Measurements from ENCODE around the gene SPART. TPM values are rescaled to one million over a fixed set of nuclear protein-coding genes. Genes with fewer than 3 reads are reported as not detected.
A peak's percentile ranks its signal among the peaks of the same experiment; 100 is the strongest.
"Not testable (repeated sequence)": the region's sequence is repeated elsewhere in the genome, so short reads cannot be mapped to it uniquely, and the experiment has no call there.

Gene SPART
- total RNA-seq, 1 donor from 2014 or later = 153 TPM

- DNase-seq (ENCODE audit: low read depth) = no peak
These were observed 22.8 kb downstream of the SPART start for GRCh38 chr13:36323408-36323807.

GRCh38 chr13:36319793-36320192, 26.4 kb downstream of the SPART start:
- DNase-seq (ENCODE audit: low read depth) = not testable (repeated sequence)

DNA sequence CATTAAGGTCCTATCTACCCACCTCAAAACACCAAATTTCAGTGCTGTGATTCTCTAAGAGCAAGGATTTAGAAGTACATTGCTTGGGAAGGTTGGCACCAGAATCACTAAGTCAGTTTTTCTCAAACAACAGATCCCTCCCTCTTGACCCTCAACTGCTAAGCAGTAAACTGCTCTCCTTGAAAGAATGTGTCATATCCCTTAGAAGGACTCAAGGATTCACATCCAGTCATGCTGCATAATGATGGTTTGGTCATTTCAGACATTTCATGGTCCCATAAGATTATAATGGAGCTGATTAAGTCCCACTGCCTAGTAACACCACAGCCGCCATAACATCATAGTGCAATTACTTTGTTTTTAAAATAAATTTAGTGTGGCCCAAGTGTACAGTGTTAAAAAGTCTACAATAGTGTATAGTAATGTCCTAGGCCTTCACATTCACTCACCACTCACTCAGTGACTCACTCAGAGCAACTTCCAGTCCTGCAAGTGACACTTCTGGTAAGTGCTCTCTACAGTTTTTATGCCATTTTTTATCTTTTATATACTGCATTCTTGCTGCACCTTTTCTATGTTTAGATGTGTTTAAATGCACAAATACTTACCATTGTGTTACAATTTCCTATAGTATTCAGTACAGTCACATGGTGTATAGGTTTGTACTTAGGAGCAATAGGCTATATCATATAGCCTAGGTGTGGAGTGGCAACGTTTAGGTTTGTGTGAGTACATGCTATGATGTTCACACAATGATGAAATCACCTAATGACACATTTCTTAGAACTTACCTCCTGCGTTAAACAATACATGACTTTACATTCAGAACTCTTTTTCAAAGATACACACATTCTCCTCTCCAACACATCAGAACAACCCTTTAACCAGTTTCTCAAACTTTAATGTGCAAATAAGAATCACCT, 32.9 kb downstream of the SPART start:
- DNase-seq (ENCODE audit: low read depth) = no peak

- DNase-seq (ENCODE audit: low read depth) = peak; percentile 50
These were observed 35.6 kb downstream of the SPART start for GRCh38 chr13:36310417-36311108.

DNA sequence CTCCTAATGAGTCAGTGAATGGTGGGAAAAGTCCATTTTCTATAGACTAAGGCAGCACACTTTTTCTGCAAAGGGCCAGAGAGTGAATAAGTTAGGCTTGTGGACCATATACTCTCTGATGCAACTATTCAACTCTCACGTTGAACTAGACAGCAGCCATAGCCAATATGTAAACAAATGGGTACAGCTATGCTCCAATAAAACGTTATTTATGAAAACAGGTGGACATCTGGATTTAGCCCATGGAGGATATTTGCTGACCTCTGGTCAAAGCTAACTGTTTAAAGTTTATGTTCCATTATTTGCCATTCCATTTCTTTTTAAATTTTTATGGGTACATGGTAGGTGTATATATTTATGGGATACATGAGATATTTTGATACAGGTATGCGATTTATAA, 43.9 kb downstream of the SPART start:
- DNase-seq (ENCODE audit: low read depth) = no peak

GRCh38 chr13:36299469-36299868, 46.7 kb downstream of the SPART start:
- not testable (repeated sequence) for DNase-seq (ENCODE audit: low read depth)

DNA sequence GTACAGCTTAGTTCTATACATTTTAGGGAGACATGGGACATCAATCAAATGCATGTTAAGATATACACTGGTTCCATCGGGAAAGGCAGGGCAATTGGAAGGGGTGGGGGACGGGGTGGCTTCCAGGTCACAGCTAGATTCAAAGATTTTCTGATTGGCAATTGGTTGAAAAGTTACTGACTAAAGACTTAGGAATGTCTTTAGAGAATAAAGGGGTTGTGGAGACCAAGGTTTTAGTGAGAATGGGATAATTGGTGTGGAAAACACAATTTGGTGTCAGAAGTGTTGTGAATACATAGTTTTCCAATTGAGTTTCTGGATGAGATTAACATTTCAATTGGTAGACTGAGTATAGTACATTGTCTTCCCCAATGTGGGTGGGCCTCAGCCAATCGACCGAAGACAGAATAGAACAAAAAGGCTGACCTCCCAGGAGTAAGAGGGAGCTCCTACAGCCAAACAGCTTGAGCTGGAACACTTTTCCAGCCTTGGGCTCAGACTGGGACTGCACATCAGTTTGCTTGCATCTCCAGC, 47.6 kb downstream of the SPART start:
- peak; percentile 24 for DNase-seq (ENCODE audit: low read depth)

DNA sequence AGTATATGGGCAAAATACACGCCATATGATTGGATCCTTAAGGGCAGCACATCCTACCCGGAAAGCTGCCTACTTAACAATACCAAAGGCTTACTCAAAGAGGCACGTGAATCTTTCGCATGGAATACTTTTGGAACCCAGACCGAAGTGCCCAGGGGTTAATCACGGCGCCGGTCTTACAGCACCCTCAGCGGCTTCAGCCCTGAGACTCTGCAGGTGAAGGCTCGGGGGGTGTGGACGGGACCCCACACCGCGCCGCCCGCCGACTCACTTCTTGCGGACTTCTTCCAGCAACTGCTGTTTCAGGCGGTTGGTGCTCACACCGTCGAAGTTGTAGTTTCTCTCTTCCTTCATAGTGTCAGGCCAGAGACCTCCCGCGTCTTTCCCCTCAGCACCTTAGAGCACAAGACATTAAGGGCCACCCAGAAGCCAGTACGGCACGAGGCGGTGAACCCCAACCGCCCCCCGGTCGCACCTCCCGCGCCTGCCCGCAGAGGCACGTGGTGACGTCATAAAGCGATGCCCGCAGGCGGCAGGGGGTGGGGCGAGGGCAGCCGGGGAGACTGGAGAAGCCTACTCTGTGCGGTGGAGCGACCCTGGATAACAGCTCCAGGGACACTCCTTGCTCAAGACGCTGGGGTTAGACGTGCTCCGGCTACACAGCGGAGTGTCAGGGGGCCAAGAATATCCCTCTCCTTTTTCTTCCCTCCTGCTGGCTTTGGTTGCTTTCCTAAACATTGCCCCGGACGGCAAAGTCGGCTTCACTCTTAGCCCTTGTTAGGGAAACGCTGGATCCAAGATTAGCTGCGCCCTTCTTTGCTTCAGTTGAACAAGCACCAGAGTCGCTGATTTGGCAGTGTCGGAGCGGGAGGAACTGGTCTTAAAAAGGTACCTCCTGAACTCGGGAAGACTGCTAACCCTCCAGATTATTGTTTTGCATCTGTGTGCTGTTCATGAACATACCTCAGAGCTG, 48.5 kb downstream of the SPART start, which contains the start of gene CCDC169:
CCDC169 (minus strand) TSS at position 449 of the 973 bp plus-strand sequence; CDS start at position 354, 95 bp downstream.
- peak; percentile 88 for DNase-seq (ENCODE audit: low read depth)

- no peak for DNase-seq (ENCODE audit: low read depth)
These were observed 52.1 kb downstream of the SPART start for GRCh38 chr13:36294096-36294495.

DNA sequence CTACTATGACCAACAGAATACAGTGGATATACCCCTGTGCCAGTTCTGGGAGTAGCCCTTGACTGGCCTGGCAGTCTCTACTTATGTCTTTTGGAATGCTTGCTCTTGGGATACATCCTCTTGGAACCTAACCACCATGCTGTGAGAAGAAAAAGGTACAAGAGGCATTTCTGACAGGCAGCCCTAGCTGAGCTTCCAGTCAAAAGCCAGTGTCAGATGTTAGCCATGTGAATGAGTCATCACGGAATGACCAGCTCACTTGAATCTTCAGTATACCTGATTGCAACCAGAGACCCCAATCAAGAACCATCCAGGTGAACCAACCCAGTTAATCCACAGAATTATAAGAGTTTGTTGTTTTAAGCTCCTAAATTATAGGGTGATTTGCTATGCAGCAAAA, 52.7 kb downstream of the SPART start:
- DNase-seq (ENCODE audit: low read depth) = no peak

GRCh38 chr13:36288794-36289391, 57.3 kb downstream of the SPART start:
- no peak for DNase-seq (ENCODE audit: low read depth)

DNA sequence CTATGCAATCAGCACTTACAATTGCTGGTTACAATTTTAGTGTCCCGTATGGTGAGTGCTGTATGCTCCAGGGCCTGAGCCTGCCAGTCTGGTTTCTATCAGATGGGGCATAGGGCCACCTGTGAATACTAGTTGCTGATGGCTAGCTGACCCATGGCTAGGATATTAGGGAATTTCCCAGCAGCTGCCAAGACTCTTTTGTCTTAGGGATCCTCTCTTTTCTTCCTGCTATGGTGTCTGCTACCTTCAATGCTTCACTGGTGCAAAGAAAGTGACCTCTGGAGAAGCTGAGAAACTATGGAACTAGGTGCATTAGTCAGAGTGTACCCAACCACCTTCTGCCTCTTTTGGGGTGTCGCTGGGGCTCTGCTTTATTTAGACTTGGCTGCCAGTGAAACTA, 60.2 kb downstream of the SPART start:
- DNase-seq (ENCODE audit: low read depth) = peak; percentile 27

GRCh38 chr13:36282821-36283432, 63.3 kb downstream of the SPART start:
- peak; percentile 50 for DNase-seq (ENCODE audit: low read depth)

DNA sequence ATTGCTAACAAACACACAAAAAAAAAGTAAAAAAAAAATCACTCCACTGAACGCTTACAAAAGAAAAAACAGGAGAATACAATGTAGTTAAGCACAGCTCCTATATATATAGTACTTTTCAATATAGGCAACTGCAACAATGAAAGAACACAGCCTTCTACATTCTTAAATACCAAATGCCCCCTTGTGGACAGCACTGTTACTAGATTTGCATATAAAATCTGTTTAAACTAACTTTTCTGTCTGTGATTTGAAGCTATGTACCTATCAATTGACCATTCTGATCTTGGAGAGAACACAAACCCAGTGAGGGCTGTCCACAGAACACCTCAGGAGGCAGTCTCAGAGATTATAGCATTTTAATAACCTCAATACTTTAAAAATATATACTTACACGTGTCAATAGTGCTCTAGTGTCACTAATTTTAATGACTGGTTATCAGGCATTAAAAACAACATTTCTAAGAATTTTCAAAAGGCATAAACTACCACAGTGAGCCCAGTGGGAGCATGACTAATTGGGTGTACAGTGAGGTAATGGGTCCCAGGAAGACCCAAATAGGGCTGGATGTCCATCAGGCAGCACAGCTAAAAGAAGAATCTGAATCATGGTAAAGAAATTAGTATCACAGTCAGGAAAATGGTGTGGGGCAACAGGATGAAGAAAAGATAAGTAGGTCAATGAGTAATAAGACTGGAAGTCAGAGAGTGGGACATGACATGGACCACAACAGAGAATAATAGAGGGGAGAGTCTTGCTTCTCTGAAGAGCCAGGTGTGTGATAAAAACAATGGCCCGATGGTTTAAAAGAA, 70.8 kb downstream of the SPART start:
- DNase-seq (ENCODE audit: low read depth) = peak; percentile 74

- DNase-seq (ENCODE audit: low read depth) = no peak
These were observed 72.8 kb downstream of the SPART start for GRCh38 chr13:36273431-36273830.

- no peak for DNase-seq (ENCODE audit: low read depth)
These were observed 84.2 kb downstream of the SPART start for GRCh38 chr13:36261976-36262375.

- DNase-seq (ENCODE audit: low read depth) = peak; percentile 34
These were observed 85.2 kb downstream of the SPART start for GRCh38 chr13:36261011-36261410.

- no peak for DNase-seq (ENCODE audit: low read depth)
These were observed 86.6 kb downstream of the SPART start for GRCh38 chr13:36259361-36260137.
